Hematopoietic multipotent progenitor cell treated with erythropoietin and hydrocortisone succinate and interleukin-3 and kit ligand, for 4 days (in vitro differentiated cells): ENCODE measurements around the gene PRDX1.
A peak's percentile ranks its signal among the peaks of the same experiment; 100 is the strongest.

Experiments used
- DNase-seq: peaks from one replicate; pipeline ENCODE4 v3.0.0-alpha.2; 2015

The PRDX1 gene

DNA sequence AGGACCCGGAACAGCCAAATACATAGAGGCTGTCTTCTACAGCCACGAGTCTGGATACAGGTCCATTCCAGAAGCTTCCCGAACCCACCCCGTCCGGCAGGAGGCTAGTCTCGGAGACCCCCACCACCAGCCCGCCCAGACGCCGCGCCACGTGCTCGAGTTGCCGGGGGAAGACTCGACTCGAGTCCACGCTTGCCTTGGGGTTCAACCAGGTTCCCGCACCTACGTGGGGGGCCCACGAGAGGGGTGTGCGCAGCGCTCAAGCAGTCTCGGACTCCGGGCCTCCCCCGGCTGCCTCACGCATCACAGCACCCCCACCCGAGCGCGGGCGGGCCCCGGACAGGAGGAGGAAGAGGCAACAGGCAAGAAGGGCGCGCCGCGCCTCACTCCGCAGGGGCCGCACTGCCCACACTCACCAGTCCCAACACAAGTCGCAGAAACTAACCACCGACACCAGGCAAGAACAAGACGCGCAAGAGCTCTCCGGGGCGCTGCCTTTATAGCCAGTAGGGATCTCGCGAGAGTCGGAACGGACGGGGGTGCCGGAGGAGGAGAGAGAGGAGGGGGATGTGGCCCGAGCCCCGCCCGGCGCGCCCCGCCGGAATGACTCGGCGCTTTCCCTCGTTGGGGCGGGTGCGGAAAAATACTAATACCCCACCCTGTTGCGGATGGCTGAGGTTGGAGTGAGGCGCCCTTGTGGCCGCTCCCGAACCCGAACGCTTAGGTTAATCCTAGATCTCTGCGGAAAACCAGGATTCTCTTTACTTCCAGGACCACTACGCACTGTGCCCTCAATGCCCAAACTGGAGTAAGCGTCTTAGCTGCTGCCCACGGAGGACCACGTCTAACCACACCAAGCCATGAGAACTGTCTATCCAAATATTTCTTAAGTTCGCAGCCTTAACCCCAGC lies at the start of gene PRDX1:
TSS of gene PRDX1 (minus strand) at position 472 of the 911 bp plus-strand sequence. CDS start 2,841 bp downstream, outside the sequence.
- DNase-seq: peak; percentile 98

DNA sequence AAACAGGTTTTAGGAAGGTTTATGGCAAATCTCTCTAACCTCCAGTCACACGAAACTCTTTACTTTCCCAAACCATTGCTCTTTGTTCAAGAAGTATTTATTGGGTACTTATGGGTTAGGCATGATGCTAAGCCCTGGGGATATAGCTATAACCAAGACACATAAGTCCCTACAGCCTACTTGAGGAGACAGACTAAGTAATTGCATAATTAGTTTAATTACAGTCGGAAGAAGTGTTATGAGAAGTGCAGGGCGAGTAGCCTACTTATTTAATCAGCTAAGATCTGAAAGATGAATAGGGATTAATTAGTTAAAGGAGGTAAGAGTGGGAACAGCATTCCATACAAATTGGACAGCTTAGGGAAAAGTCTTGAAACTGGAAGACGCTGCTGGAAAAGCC lies 48.9 kb upstream of the PRDX1 start:
- DNase-seq: no peak

DNA sequence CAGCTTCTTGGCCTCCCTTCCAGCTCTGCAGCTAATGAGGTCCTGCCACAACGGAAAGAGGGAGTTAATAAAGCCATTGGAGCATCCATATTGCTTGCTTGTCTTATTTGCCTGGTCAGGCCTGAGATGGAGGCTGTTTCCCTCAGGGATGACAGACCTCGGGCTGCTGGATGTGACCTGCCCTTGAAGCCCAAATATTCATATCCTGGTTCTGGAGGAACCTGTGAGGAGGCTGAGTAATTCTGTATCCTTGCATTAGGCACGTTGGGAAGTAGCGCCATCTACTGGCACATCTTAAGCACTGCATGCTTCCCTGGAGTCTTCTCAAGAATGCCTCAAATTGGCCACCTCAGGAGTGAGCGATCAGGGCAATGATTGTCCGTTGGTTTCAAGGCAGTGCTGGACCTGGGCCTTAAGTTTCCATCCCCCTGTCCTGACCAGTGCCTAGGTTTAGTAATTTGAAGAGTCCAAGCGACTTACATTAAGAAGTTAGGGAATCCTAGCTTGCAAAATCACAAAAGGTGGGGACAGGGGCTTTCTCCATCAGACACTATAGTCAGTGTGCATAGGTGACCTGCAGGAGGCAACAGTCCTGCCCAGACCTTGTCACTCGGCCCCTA lies 48.4 kb upstream of the PRDX1 start:
- DNase-seq: peak; percentile 85

DNA sequence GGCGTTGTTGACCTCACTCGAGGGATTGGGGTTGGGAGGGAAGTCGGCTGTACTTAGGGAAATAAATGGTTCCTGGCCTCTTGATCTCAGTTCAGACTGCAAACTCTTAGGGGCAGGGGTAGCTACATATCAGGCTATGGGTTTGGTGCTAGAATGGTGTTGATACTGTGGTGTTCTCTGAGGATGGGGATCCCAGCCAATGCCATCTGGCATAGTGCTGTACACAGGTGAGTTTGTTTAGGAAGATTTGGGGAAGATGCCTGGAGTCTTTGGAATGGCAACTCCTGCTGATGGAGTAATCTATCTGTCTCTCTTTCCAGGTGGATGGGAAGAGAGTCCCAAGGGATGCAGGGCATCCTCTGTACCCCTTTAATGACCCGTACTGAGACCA lies 47.9 kb upstream of the PRDX1 start:
- DNase-seq: no peak

DNA sequence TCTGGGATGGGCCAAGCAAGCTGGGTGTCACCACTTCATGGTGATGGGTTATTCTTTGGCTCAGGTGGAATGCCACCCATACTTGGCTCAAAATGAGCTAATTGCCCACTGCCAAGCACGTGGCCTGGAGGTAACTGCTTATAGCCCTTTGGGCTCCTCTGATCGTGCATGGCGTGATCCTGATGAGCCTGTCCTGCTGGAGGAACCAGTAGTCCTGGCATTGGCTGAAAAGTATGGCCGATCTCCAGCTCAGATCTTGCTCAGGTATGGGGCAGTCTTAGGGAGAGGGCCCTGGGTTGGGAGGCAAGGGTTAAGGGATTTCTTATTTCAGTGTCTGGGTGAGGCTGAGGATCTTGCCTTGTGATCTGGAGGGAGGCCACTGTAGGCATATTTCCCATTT lies 46.7 kb upstream of the PRDX1 start:
- DNase-seq: no peak

DNA sequence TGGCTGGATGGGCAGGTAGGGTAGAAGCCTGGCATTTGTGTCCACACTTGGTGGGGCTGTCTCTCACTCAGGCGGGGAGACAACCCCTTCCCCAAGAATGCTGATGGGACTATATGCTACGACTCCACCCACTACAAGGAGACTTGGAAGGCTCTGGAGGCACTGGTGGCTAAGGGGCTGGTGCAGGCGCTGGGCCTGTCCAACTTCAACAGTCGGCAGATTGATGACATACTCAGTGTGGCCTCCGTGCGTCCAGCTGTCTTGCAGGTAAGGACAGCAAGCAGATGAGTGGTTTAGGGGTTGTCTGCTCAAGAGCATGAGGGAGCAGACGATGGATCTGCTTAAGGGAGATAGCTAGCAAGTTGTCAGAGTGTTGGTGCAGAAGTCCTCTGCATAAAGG lies 46.2 kb upstream of the PRDX1 start:
- DNase-seq: no peak

DNA sequence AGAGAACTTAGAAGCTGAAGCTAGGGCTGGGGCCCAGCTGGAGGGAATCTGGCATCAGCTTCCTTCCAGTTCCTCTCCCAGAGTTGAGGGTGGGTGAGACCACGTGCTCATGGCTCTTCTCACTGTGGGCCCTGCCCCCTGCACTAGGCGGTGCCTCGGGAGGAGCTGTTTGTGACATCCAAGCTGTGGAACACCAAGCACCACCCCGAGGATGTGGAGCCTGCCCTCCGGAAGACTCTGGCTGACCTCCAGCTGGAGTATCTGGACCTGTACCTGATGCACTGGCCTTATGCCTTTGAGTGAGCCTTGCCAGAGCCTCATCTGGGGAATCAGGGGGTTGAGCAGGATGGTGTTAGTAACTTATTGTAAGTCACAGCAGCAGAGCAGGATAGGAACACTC lies 45.0 kb upstream of the PRDX1 start:
- DNase-seq: peak; percentile 51

DNA sequence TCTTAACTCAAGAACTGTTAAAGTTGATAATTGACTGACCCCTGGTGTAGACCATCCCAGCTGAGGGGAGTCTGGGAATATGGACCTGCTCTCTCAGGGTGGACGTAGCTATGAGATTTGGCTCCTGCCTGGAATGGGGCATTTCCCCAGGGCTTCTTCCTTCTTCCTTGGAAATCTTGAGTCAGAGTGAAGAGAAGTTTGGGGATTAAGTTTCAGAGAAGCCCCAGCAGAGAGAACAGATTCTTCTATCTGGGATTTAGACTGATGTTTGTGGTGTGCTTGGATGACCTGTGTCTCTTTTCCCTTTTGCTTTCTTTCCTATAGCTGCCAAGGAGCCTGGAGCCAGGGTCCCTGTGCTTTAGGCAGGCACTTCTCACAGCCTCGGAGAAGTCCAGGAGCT lies 42.2 kb upstream of the PRDX1 start:
- DNase-seq: no peak

DNA sequence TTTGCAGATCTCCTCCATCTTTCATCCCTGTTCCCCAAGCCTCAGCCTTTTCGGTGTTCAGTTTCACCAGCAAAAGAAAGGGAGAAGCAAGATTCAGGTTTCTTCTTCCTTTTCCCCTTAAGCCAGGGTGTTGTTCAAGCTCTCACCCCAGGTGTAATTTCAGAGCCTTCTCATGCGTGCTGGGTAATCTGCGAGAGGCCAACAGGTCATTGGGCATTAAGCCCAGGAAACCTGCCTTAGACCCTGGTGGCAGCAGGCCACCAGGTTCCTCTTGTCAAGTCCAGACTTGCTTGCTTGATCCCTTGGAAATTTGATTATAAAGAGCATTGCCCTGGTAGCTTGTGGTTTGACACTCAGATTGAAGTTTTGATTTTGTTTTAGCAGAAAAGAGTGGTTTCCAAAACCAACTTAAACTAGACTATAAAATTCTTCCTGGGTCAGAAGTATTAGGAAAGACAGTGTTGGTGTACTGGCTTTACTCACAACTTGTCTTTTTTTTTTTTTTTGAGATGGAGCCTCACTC lies 35.8 kb upstream of the PRDX1 start:
- no peak for DNase-seq

DNA sequence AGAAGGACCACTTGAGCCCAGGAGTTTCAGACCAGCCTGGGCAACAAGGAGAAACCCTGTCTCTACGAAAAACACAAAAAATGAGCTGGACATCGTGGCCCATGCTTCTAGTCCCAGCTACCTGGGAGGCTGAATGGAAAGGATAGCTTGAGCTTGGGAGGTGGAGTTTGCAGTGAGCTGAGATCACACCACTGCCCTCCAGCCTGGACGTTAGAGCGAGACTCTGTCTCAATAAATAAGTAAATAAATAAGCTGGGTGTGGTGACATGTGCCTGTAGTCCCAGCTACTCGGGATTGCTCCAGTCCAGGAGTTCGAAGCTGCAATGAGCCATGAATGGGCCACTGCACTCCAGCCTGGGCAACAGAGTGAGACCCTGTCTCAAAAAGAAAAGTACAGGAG lies 32.5 kb upstream of the PRDX1 start:
- no peak for DNase-seq

DNA sequence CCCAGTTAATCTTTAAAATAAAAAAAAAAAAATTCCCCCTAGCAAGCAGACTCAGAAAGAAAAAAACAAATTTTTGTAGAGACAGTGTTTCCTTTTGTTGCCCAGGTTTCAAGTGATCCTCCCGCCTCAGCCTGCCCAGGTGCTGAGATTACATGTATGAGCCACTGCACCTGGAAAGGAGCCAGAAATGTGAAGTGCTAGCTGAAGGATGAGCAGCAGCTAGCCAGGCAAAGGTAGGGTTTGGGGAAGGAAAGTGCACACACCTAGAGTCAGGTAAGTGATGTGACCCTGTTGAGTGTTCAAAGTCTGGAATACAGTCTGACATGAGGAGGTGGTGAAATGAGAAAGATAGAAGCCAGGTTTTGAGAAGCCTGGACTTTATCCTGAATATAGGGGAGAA lies 30.6 kb upstream of the PRDX1 start:
- DNase-seq: no peak

DNA sequence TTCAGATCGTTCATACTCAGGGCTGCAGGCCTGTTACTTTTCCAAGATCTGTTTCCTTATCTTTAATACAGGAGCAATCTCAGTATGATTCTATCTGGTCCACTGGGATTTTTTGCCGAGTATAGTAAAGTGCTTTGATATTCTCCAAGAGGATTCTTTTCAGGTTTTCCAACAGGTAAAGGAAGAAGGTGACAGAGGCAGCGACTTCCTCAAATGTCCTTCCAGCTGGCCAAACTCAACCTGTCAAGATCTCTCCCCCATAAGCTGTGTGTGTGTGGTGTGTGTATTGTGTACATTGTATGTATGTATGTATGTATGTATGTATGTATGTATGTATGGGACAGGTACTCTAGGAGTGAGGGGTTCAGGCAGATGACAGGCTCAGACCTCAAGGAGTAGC lies 30.0 kb upstream of the PRDX1 start:
- no peak for DNase-seq

DNA sequence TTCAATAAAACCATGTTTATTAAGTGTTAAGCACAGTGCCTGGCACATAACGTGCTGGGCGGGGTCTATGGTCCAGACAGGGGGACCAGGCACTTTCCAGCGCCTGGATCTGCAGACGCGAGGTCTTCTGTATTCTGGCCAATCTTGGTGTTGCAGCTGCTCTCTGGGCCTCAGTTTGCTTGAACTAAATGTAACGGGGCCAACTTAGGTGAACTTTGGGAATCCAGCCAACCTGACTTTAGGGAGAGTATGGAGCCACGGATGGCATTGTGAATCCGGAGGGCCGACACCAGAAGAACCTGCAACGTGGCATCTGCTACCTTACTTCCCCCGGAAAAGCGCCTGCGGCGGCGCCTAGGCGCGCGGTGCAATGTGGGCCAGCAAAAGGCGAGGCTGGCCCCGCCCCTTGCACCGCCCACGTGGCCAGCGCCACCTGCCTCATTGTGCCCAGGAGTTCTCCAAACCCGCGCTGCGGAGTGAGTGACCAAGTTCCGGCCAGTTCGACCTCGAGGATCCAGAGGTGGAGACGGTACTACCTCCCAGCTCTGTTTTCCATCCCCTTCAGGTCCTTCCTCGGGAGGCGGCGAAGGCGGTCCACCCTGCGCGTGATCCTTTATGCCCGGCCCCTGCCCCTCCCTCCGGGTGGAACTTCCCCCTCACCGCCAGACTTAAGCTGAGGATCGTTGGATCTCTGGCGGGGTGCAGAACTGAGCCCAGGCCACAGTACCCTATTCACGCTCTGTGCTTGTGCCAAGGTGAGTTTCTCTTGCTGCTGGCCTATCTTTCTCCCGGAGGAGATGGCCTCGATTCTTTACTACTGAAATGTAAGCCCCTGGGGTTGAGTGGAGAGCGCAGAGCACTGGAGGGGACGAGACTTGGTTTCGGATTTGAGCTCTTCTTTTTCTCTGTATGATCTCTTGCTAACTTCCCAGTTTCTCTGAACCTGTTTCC lies 29.0 kb upstream of the PRDX1 start, which contains the start of gene AKR1A1:
TSS of gene AKR1A1 (plus strand) at position 426 of the 951 bp plus-strand sequence. CDS start 10,969 bp downstream, outside the sequence.
- DNase-seq: peak; percentile 96

DNA sequence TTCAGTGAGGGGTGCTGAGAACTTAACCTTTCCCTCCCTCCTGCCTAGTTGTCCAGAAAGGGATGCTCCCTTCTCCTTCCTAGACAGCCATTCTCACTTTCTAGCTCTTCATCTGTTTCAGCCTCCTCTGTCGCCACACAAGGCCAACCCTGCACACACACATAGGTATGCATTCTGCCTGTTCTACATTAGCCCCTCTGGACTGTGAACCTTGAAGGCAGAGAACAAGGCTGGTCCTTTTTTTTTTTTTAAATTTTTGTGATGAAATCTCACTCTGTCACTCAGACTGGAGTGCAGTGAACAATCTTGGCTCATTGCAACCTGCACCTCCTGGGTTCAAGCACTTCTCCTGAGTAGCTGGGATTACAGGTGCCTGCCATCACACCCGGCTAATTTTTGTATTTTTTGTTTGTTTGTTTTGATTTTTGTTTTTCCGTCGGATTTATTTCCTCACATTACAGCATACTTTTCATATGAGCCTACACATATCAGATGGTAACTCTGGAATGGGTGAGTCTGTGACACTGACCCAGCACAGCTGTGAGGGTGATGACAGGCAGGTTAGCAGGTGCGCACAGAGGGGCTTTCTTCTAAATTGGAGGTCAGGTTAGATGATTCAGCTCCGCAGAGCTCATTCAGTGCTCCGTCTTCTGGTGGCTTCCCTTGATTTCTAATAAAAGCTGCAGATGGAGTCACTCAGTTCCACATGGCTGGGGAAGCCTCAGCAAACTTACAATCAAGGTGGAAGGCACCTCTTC lies 24.0 kb upstream of the PRDX1 start:
- no peak for DNase-seq

DNA sequence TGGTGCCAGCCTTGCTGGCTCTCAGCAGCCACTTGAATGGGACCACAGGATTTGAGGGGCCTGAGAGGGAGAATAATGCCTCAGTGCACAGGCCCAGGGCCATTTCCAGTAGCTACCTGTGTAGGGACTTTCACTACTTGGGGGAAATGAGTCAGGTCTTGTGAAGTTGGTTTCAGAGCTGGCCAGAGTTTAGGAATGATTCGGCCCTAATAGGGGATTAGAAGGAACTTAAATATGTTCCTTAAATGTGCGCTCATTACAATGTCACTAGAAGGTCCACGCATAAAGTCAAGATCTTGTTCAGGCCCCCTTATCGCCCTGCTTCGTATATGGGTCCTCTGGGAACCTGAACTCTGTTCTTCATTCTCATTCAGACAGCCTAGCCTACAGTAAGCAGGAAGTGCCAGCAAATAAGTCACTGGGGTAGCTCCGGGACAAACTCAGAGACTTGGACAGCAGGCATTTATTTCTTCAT lies 23.4 kb upstream of the PRDX1 start:
- no peak for DNase-seq

DNA sequence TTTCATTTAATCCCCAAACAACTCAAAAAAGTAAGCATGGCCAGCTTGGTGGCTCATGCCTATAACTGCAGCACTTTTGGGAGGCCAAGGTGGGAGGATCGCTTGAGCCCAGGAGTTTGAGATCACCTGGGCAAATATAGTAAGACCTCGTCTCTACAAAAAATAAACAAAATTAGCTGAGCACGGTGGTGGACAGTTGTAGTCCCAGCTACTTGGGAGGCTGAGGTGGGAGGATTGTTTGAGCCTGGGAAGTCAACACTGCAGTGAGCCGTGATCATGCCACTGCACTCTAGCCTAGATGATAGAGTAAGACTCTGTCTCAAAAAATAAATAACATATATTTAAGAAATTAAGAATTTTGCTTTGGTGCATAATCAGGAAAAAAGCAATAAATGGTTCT lies 22.8 kb upstream of the PRDX1 start:
- no peak for DNase-seq

DNA sequence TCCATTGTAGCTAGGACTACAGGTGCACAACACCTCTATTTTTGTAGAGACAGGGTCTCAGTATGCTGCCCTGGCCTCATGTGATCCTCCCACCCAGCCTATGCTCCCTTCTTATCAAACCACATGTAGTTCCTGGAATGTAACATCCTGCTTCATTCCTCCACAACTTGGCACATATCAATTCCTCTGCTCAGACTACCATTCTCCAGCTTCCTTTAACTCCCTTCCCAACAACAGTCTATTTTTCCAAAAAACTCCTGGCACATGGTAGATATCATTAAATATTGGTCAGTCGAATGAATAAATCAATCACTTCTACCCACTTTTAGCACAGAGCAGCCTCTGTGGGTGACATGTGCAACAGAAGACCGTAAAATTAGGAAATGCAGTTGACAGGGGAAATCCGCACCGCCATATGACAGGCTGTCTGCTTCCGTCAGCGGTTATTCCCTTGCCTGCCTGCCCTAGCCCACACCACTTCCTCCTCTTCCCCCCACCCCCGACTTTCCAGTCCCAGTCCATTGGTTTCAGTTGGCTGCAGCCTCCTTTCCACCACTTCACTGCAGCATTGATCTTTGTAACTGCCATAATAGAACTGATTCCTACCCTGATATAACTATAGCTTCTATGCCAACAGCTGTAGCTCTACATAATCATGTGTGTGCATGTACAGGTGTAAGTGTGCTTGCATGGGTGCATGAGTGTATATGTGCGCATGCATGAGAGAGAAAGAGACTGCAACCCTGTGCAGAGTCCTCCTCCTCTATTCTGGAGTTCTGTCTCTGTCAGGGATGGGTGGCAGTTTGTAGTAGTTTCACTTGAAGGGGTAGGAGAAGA lies 22.1 kb upstream of the PRDX1 start:
- peak; percentile 89 for DNase-seq

DNA sequence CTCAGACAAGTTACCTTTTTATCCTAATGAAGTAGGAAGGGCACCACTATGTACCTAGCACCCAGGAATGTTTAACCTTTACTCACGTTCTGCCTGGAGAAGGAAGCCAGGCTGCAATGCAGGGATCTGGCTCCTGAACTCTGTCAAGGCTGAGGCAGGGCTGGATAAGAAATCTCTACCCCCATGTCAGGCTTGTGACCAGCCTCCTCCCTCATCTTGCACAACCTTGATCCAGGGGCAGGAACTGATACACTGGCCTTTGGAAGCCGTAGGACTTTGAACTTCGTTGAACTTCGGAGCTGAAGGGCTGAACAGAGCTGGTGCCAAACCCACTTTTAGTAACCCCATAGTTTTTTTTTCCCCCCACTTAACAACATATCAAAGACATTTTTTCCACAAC lies 20.9 kb upstream of the PRDX1 start:
- peak; percentile 17 for DNase-seq

DNA sequence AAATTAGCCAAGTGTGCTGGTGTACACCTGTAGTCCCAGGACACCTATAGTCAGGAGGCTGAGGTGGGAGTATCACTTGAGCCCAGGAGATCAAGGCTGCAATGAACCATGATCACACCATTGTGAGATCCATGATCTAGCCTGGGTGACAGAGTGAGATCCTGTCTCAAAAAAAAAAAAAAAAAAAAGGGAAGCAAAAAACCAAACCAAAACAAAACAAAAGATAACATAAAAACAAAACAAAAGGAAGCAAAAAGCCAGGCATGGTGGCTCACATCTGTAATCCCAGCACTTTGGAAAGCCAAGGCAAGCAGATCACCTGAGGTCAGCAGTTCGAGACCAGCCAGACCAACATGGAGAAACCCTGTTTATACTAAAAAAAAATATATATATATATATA lies 19.5 kb upstream of the PRDX1 start:
- DNase-seq: no peak

DNA sequence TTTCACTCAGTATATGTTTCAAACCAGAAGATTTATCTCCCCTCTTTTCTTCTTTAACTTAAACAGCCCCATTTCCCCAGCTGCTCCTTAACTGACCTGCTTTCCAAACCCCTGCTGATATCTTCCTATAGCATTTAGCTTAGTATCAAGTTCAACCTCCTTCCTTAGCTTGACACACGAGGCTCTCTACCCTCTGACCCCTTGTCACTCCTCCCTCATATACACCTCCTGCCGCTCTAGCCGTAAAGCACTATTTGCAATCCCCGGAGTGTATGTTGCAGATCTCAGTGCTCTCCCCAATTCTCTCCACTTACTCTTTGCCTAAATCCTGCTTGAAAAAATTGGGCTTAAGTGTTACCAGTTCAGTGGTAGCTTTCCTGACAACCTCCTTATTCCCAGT lies 15.2 kb upstream of the PRDX1 start:
- DNase-seq: no peak
